T-cell (primary cell): ENCODE results near the gene MYOT. TPM values are rescaled to one million over a fixed set of nuclear protein-coding genes. Genes with fewer than 3 reads are reported as not detected.
A peak's percentile ranks its signal among the peaks of the same experiment; 100 is the strongest.
"Not testable (repeated sequence)": the region's sequence is repeated elsewhere in the genome, so short reads cannot be mapped to it uniquely, and the experiment has no call there.

Source experiments
- ATAC-seq, 4 experiments: fragments of 200-7000 bp in 3 of 4; fragments of 150-1000 bp in 1 of 4; cut with Tn5 transposase; replicated peaks in 1 of 4; 1 replicate in 3 of 4; 2 replicates in 1 of 4; pipeline ENCODE4 v1.10.0; 2021; ENCODE audit warnings: moderate library complexity in 3 of 4, mild to moderate bottlenecking in 2 of 4, moderate number of reproducible peaks in 1 of 4
- CTCF ChIA-PET, 2 donors: fragments of 300-600 bp; sonication (Branson Sonifier 250); formaldehyde crosslinking; loops; one replicate each; lab custom pipeline; 2022; ENCODE audit warnings: antibody characterized with exemption in 2 of 2; lab: Charles Lee
- POLR2A ChIA-PET, 2 donors: fragments of 300-600 bp; sonication (Branson Sonifier 250); formaldehyde crosslinking; loops; one replicate each; lab custom pipeline; 2022; ENCODE audit warnings: antibody characterized with exemption in 2 of 2; lab: Charles Lee
- DNase-seq, 35 experiments: peaks; one replicate each; pipeline versions ENCODE4 v3.0.0 to v3.0.0-alpha.2; 2013 to 2023
- H3K27ac ChIP-seq: one replicate; pipeline ENCODE4 v1.5.1; 2013; ENCODE audit warnings: low read length
- H3K27me3 ChIP-seq, 2 experiments: replicated peaks in 1 of 2; 1 replicate in 1 of 2; 2 replicates in 1 of 2; pipeline versions ENCODE4 v1.6.1 to v1.7.0; 2013; ENCODE audit warnings: low read length in 1 of 2, mixed read lengths in 1 of 2; ENCODE audit not compliant: control insufficient read depth in 2 of 2, insufficient read depth in 2 of 2; ENCODE audit errors: extremely low read depth in 1 of 2
- H3K36me3 ChIP-seq, 2 donors: 1 replicate in 1 of 2; 2 replicates in 1 of 2; pipeline versions ENCODE4 v1.6.1 to v1.7.0; 2013; ENCODE audit warnings: low read length in 1 of 2; ENCODE audit not compliant: control insufficient read depth in 2 of 2, insufficient read depth in 1 of 2; ENCODE audit errors: extremely low read depth in 1 of 2
- H3K4me1 ChIP-seq, 2 experiments: 1 replicate in 1 of 2; 2 replicates in 1 of 2; pipeline versions ENCODE4 v1.6.1 to v1.7.0; 2013; ENCODE audit warnings: low read length in 2 of 2, mixed read lengths in 1 of 2; ENCODE audit not compliant: insufficient read depth in 2 of 2, control insufficient read depth in 1 of 2; ENCODE audit errors: extremely low read depth in 1 of 2
- H3K4me3 ChIP-seq, 2 donors: 1 replicate in 1 of 2; 2 replicates in 1 of 2; pipeline versions ENCODE4 v1.5.1 to v1.7.0; 2013; ENCODE audit warnings: mild to moderate bottlenecking in 2 of 2, low read length in 1 of 2, moderate library complexity in 1 of 2; ENCODE audit not compliant: control insufficient read depth in 1 of 2; ENCODE audit errors: extremely low read depth in 1 of 2
- H3K9me3 ChIP-seq: 2 replicates; pipeline ENCODE4 v1.7.0; 2013
- H3K27ac Mint-ChIP-seq, 2 donors: one replicate each; pipeline ENCODE4 v1.8.0; 2020 to 2021; ENCODE audit warnings: mild to moderate bottlenecking in 2 of 2, mixed read lengths in 2 of 2
- H3K27me3 Mint-ChIP-seq, 2 donors: one replicate each; pipeline ENCODE4 v1.8.0; 2021 to 2022; ENCODE audit warnings: mixed read lengths in 2 of 2
- H3K36me3 Mint-ChIP-seq: one replicate; pipeline ENCODE4 v1.8.0; 2021; ENCODE audit warnings: mixed read lengths
- H3K4me1 Mint-ChIP-seq, 3 donors: one replicate each; pipeline ENCODE4 v1.8.0; 2020 to 2022; ENCODE audit warnings: mixed read lengths in 3 of 3, mild to moderate bottlenecking in 1 of 3
- H3K4me3 Mint-ChIP-seq, 3 donors: one replicate each; pipeline ENCODE4 v1.8.0; 2020 to 2022; ENCODE audit warnings: mild to moderate bottlenecking in 3 of 3, mixed read lengths in 3 of 3, moderate library complexity in 3 of 3
- H3K9me3 Mint-ChIP-seq, 3 donors: one replicate each; pipeline ENCODE4 v1.8.0; 2020 to 2022; ENCODE audit warnings: mixed read lengths in 3 of 3
- WGBS: methylation state at CpG from one replicate; pipeline ENCODE4 v1.1.5; 2013; ENCODE audit warnings: missing lambda C conversion rate; ENCODE audit not compliant: insufficient coverage; 5-methylcytosine and 5-hydroxymethylcytosine counted together
- total RNA-seq, 35 experiments: library from RNA in 6 of 35; stranded (reverse) in 6 of 35; fragments of 120-200 nt in 1 of 35; gene quantifications; one replicate each; pipeline versions ENCODE4 v1.2.1 to v1.2.4 and lab custom pipeline; 2013 to 2026

MYOT gene
- total RNA-seq, 5 donors from 2014 or later (not counting 1 experiment from before 2014, with no cell fraction given): not detected

GRCh38 chr5:137858223-137858916, 9.3 kb upstream of the MYOT start:
- no peaks in the 10 kb centered on the region for H3K27me3 ChIP-seq
- peaks cover 17 to 29% (median 23%) of the 10 kb centered on the region in 3 donors for H3K4me1 Mint-ChIP-seq
- ChIA-PET POLR2A (no interaction called here), CTCF (no interaction called here)
- H3K9me3 ChIP-seq: no peaks in the 10 kb centered on the region
- H3K4me3 Mint-ChIP-seq: peak overlapping the region; percentile 68 to 74 (median 70)
- H3K36me3 Mint-ChIP-seq: peaks cover 2% of the 10 kb centered on the region
- peak overlapping the region; percentile 56 to 79 for H3K27ac Mint-ChIP-seq
- no peak overlapping the region for H3K27ac ChIP-seq
- WGBS: no CpG with 5 or more reads among the region's 3 CpGs
- no peaks in the 10 kb centered on the region for H3K27me3 Mint-ChIP-seq
- H3K9me3 Mint-ChIP-seq: no peaks in the 10 kb centered on the region
- H3K4me1 ChIP-seq: peaks cover 0 to 6% of the 10 kb centered on the region in 2 experiments
- H3K36me3 ChIP-seq: no peaks in the 10 kb centered on the region
- peak overlapping the region in 1 of 2 donors; percentile 8 for H3K4me3 ChIP-seq
- peak in 1 of 4 experiments; percentile 42 for ATAC-seq
- peak in 1 of 35 experiments; percentile 8 for DNase-seq

GRCh38 chr5:137858954-137859353, 8.7 kb upstream of the MYOT start:
- DNase-seq (no peak), ATAC-seq (no peak)
- Histone ChIP-seq H3K36me3 (no peaks in the 10 kb centered on the region), H3K4me3 (no peak overlapping the region), H3K27ac (no peak overlapping the region), H3K27me3 (no peaks in the 10 kb centered on the region), H3K9me3 (no peaks in the 10 kb centered on the region), H3K4me1 (peaks cover 0 to 6% of the 10 kb centered on the region in 2 experiments)
- no peak overlapping the region for H3K4me3 Mint-ChIP-seq
- H3K27ac Mint-ChIP-seq: no peak overlapping the region
- no peaks in the 10 kb centered on the region for H3K27me3 Mint-ChIP-seq
- H3K9me3 Mint-ChIP-seq: no peaks in the 10 kb centered on the region
- ChIA-PET CTCF (no interaction called here), POLR2A (no interaction called here)
- 94% methylated on average over 2 of the region's 5 CpGs for WGBS
- no peaks in the 10 kb centered on the region for H3K36me3 Mint-ChIP-seq
- H3K4me1 Mint-ChIP-seq: peaks cover 17 to 29% (median 23%) of the 10 kb centered on the region in 3 donors

GRCh38 chr5:137862251-137862650, 5.4 kb upstream of the MYOT start:
- Mint-ChIP-seq H3K4me1 (peaks cover 17 to 29% (median 21%) of the 10 kb centered on the region in 3 donors), H3K4me3 (no peak overlapping the region), H3K9me3 (no peaks in the 10 kb centered on the region), H3K27me3 (no peaks in the 10 kb centered on the region), H3K36me3 (no peaks in the 10 kb centered on the region), H3K27ac (no peak overlapping the region)
- no peak overlapping the region for H3K27ac ChIP-seq
- WGBS: 100% methylated on average over 1 of the region's 3 CpGs
- POLR2A ChIA-PET: no interaction called here
- ATAC-seq (no peak), DNase-seq (no peak)
- peaks cover 0 to 6% of the 10 kb centered on the region in 2 experiments for H3K4me1 ChIP-seq
- no peaks in the 10 kb centered on the region for H3K9me3 ChIP-seq
- H3K4me3 ChIP-seq: no peak overlapping the region
- CTCF ChIA-PET: no interaction called here
- no peaks in the 10 kb centered on the region for H3K27me3 ChIP-seq
- H3K36me3 ChIP-seq: no peaks in the 10 kb centered on the region

GRCh38 chr5:137863653-137864052, 4.0 kb upstream of the MYOT start:
- H3K36me3 ChIP-seq, H3K27me3 ChIP-seq, H3K9me3 Mint-ChIP-seq, ATAC-seq, H3K4me1 ChIP-seq, H3K27ac Mint-ChIP-seq, H3K27ac ChIP-seq, POLR2A ChIA-PET, H3K36me3 Mint-ChIP-seq, H3K4me3 Mint-ChIP-seq, H3K9me3 ChIP-seq, H3K27me3 Mint-ChIP-seq, H3K4me3 ChIP-seq, DNase-seq: not testable (repeated sequence)
- 91% methylated on average over 5 of the region's 6 CpGs for WGBS
- H3K4me1 Mint-ChIP-seq: peaks cover 7 to 15% (median 9%) of the 10 kb centered on the region in 3 donors
- CTCF ChIA-PET: interaction anchor here in 1 of 2 donors (0.7 kb wide), 1 partner anchor 235 kb away, joined by 3 read pairs; no protein-coding TSS in a partner anchor

- peaks cover 0 to 6% of the 10 kb centered on the region in 2 experiments for H3K4me1 ChIP-seq
- ChIA-PET POLR2A (no interaction called here), CTCF (no interaction called here)
- no peak overlapping the region for H3K4me3 Mint-ChIP-seq
- H3K4me3 ChIP-seq: no peak overlapping the region
- H3K27ac ChIP-seq: no peak overlapping the region
- no peaks in the 10 kb centered on the region for H3K36me3 Mint-ChIP-seq
- no peaks in the 10 kb centered on the region for H3K27me3 ChIP-seq
- 78% methylated on average over 2 of the region's 4 CpGs for WGBS
- DNase-seq: no peak
- H3K27ac Mint-ChIP-seq: no peak overlapping the region
- H3K36me3 ChIP-seq: no peaks in the 10 kb centered on the region
- ATAC-seq: no peak
- H3K4me1 Mint-ChIP-seq: peaks cover 4 to 5% (median 4%) of the 10 kb centered on the region in 3 donors
- H3K27me3 Mint-ChIP-seq: no peaks in the 10 kb centered on the region
- no peaks in the 10 kb centered on the region for H3K9me3 ChIP-seq
- H3K9me3 Mint-ChIP-seq: no peaks in the 10 kb centered on the region
Observed at GRCh38 chr5:137866541-137867388, 895 bp upstream of the MYOT start.

- CTCF ChIA-PET: interaction anchor here in 1 of 2 donors (0.6 kb wide), 1 partner anchor 54 kb away, joined by 5 read pairs; no protein-coding TSS in a partner anchor
- no peak for DNase-seq
- no peak overlapping the region for H3K4me3 Mint-ChIP-seq
- Histone ChIP-seq H3K27me3 (no peaks in the 10 kb centered on the region), H3K27ac (no peak overlapping the region), H3K36me3 (no peaks in the 10 kb centered on the region), H3K4me1 (no peaks in the 10 kb centered on the region), H3K4me3 (no peak overlapping the region), H3K9me3 (no peaks in the 10 kb centered on the region)
- no peaks in the 10 kb centered on the region for H3K27me3 Mint-ChIP-seq
- no peak for ATAC-seq
- no peaks in the 10 kb centered on the region for H3K9me3 Mint-ChIP-seq
- POLR2A ChIA-PET: interaction anchor here in 1 of 2 donors (0.6 kb wide), 1 partner anchor 15 kb away, joined by 4 read pairs; no protein-coding TSS in a partner anchor
- 93% methylated on average over 4 of the region's 7 CpGs for WGBS
- H3K36me3 Mint-ChIP-seq: no peaks in the 10 kb centered on the region
- no peak overlapping the region for H3K27ac Mint-ChIP-seq
- H3K4me1 Mint-ChIP-seq: no peaks in the 10 kb centered on the region
Observed at GRCh38 chr5:137870647-137871339, 3.1 kb downstream of the MYOT start.
